WTC11 (cell line): ENCODE results near the gene IL17RC. TPM values are rescaled to one million over a fixed set of nuclear protein-coding genes. Genes with fewer than 3 reads are reported as not detected.

ENCODE experiments used
- ATAC-seq: fragments of 200-7000 bp; cut with Tn5 transposase; 2 replicates; pipeline ENCODE4 v1.10.0; 2021; ENCODE audit warnings: mild to moderate bottlenecking, moderate library complexity
- CTCF ChIA-PET: fragments of 300-600 bp; sonication (Branson Sonifier 250); formaldehyde crosslinking; loops from one replicate; lab custom pipeline; 2021; ENCODE audit warnings: antibody characterized with exemption; lab: Charles Lee
- POLR2A ChIA-PET: fragments of 350-600 bp; sonication (Branson Sonifier 250); formaldehyde crosslinking; loops from one replicate; lab custom pipeline; 2021; ENCODE audit warnings: antibody characterized with exemption; lab: Charles Lee
- DNase-seq: peaks from one replicate; pipeline ENCODE4 v3.0.0; 2021; ENCODE audit warnings: low spot score
- H3K27ac Mint-ChIP-seq: 2 replicates; pipeline ENCODE4 v1.8.0; 2021; ENCODE audit warnings: mixed read lengths
- H3K27me3 Mint-ChIP-seq: 2 replicates; pipeline ENCODE4 v1.8.0; 2021; ENCODE audit warnings: low read depth, mild to moderate bottlenecking, moderate library complexity, mixed read lengths
- H3K36me3 Mint-ChIP-seq: 2 replicates; pipeline ENCODE4 v1.8.0; 2021; ENCODE audit warnings: mixed read lengths
- H3K4me1 Mint-ChIP-seq: 2 replicates; pipeline ENCODE4 v1.8.0; 2022; ENCODE audit warnings: mixed read lengths
- H3K4me3 Mint-ChIP-seq: 2 replicates; pipeline ENCODE4 v1.8.0; 2021; ENCODE audit warnings: mild to moderate bottlenecking, moderate library complexity, mixed read lengths
- H3K9me3 Mint-ChIP-seq: 2 replicates; pipeline ENCODE4 v1.8.0; 2021; ENCODE audit warnings: mixed read lengths
- E2F5 ChIP-seq: sonication (generic); formaldehyde crosslinking; IDR thresholded peaks from 2 replicates; pipeline ENCODE4 v1.8.1; 2022; ENCODE audit warnings: mild to moderate bottlenecking, moderate library complexity, missing genetic modification reagents
- JUN ChIP-seq: sonication (generic); formaldehyde crosslinking; IDR thresholded peaks from 2 replicates; pipeline ENCODE4 v1.8.0; 2023; ENCODE audit warnings: mild to moderate bottlenecking, missing genetic modification reagents
- NFYB ChIP-seq: sonication (generic); formaldehyde crosslinking; conservative IDR thresholded peaks from 2 replicates; pipeline ENCODE4 v1.8.0; 2022; ENCODE audit warnings: low read depth, missing genetic modification reagents
- NR1H2 ChIP-seq: sonication (generic); formaldehyde crosslinking; IDR thresholded peaks from 2 replicates; pipeline ENCODE4 v1.9.0; 2021; ENCODE audit warnings: mild to moderate bottlenecking, moderate library complexity, missing genetic modification reagents
- USF2 ChIP-seq: sonication (generic); formaldehyde crosslinking; IDR thresholded peaks from 2 replicates; pipeline ENCODE4 v1.8.1; 2023; ENCODE audit warnings: mild to moderate bottlenecking, missing genetic modification reagents, moderate library complexity
- ZNF512 ChIP-seq: sonication (generic); formaldehyde crosslinking; IDR thresholded peaks from 2 replicates; pipeline ENCODE4 v1.8.1; 2022; ENCODE audit warnings: missing genetic modification reagents, borderline replicate concordance
- ZNF671 ChIP-seq: fragments of 250-450 bp; sonication (Bioruptor Pico); IDR thresholded peaks from 2 replicates; pipeline ENCODE4 v1.8.0; 2021; ENCODE audit warnings: mild to moderate bottlenecking
- total RNA-seq: library from RNA; stranded (reverse); gene quantifications from 3 replicates; pipeline ENCODE4 v1.2.3, GENCODE V29; 2021
- TF ChIP-seq, protein P1 (sequence below): fragments of 250-450 bp; sonication (Bioruptor Pico); IDR thresholded peaks from 2 replicates; pipeline ENCODE4 v1.9.0; 2021; ENCODE audit warnings: mild to moderate bottlenecking
- TF ChIP-seq, protein P2 (sequence below): sonication (generic); formaldehyde crosslinking; conservative IDR thresholded peaks from 2 replicates; pipeline ENCODE4 v1.8.1; 2022; ENCODE audit warnings: mild to moderate bottlenecking, missing genetic modification reagents
- TF ChIP-seq, protein P3 (sequence below): fragments of 250-450 bp; sonication (Bioruptor Pico); IDR thresholded peaks from 2 replicates; pipeline ENCODE4 v1.8.0; 2021; ENCODE audit warnings: mild to moderate bottlenecking

Gene IL17RC
- total RNA-seq, 1 experiment from 2014 or later: 10.1 TPM

GRCh38 chr3:9944271-9944670, 27.4 kb downstream of the IL17RC start:
- no peaks in the 10 kb centered on the region; the same call in 1 of the 2 replicates for H3K27me3 Mint-ChIP-seq
- no peak for ATAC-seq

DNA sequence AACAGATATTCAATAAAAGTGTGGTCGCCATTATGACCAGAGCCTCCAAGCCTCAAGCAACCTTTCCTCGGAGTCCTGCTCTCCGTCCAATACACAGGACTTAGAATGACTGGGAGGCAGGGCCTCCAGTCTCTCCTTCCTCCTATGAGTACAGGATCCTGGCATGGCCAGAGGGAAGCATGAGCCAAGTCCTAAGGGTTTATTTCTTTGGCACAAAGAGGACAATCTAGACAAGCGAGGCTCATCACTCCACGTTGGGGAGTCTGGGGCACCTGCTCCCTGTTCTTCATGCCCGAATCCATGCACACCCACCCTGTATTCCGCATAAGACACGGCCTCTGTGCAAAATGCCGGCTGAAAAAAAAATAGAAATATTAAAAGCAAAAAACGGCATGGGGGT, 28.5 kb downstream of the IL17RC start:
- no peak for TF ChIP-seq NFYB (CRISPR knock-in tag)
- no peak for TF ChIP-seq ZNF671 (CRISPR knock-in tag)
- no peak for TF ChIP-seq USF2 (CRISPR knock-in tag)
- TF ChIP-seq, protein P1, sequence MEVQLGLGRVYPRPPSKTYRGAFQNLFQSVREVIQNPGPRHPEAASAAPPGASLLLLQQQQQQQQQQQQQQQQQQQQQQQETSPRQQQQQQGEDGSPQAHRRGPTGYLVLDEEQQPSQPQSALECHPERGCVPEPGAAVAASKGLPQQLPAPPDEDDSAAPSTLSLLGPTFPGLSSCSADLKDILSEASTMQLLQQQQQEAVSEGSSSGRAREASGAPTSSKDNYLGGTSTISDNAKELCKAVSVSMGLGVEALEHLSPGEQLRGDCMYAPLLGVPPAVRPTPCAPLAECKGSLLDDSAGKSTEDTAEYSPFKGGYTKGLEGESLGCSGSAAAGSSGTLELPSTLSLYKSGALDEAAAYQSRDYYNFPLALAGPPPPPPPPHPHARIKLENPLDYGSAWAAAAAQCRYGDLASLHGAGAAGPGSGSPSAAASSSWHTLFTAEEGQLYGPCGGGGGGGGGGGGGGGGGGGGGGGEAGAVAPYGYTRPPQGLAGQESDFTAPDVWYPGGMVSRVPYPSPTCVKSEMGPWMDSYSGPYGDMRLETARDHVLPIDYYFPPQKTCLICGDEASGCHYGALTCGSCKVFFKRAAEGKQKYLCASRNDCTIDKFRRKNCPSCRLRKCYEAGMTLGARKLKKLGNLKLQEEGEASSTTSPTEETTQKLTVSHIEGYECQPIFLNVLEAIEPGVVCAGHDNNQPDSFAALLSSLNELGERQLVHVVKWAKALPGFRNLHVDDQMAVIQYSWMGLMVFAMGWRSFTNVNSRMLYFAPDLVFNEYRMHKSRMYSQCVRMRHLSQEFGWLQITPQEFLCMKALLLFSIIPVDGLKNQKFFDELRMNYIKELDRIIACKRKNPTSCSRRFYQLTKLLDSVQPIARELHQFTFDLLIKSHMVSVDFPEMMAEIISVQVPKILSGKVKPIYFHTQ (CRISPR knock-in tag): no peak
- no peak for TF ChIP-seq JUN (CRISPR knock-in tag)
- CTCF ChIA-PET: interaction anchor here (0.9 to 4.5 kb wide), 5 partner anchors 10 to 153 kb away, joined by 5 to 143 read pairs (median 22); partner anchors contain the start of genes ARPC4, CRELD1 and TADA3
- DNase-seq (no peak), ATAC-seq (no peak)
- H3K27me3 Mint-ChIP-seq: no peaks in the 10 kb centered on the region; the same call in 1 of the 2 replicates
- POLR2A ChIA-PET: interaction anchor here (0.7 to 2.0 kb wide), 2 partner anchors 10 to 12 kb away, joined by 6 to 35 read pairs; partner anchors contain the start of gene CRELD1
- peaks cover 3% of the 10 kb centered on the region; the same call in 1 of the 2 replicates for H3K9me3 Mint-ChIP-seq
- H3K27ac Mint-ChIP-seq: no peak overlapping the region
- H3K4me3 Mint-ChIP-seq: peak overlapping the region; percentile 78
- peaks cover 11% of the 10 kb centered on the region for H3K36me3 Mint-ChIP-seq
- peaks cover 2% of the 10 kb centered on the region; the same call in 1 of the 2 replicates for H3K4me1 Mint-ChIP-seq

More at GRCh38 chr3:9944271-9944670, 27.4 kb downstream of the IL17RC start:
- ChIA-PET POLR2A (no interaction called here), CTCF (interaction anchor here (1.1 to 3.8 kb wide), 2 partner anchors 12 to 217 kb away, joined by 3 to 23 read pairs; partner anchors contain the start of gene CRELD1)
- peaks cover 2% of the 10 kb centered on the region; the same call in 1 of the 2 replicates for H3K4me1 Mint-ChIP-seq
- TF ChIP-seq, protein P2, sequence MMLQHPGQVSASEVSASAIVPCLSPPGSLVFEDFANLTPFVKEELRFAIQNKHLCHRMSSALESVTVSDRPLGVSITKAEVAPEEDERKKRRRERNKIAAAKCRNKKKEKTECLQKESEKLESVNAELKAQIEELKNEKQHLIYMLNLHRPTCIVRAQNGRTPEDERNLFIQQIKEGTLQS (CRISPR knock-in tag): no peak
- TF ChIP-seq NR1H2: no peak
- no peak for TF ChIP-seq E2F5 (CRISPR knock-in tag)
- TF ChIP-seq ZNF512 (CRISPR knock-in tag): no peak
- TF ChIP-seq, protein P3, sequence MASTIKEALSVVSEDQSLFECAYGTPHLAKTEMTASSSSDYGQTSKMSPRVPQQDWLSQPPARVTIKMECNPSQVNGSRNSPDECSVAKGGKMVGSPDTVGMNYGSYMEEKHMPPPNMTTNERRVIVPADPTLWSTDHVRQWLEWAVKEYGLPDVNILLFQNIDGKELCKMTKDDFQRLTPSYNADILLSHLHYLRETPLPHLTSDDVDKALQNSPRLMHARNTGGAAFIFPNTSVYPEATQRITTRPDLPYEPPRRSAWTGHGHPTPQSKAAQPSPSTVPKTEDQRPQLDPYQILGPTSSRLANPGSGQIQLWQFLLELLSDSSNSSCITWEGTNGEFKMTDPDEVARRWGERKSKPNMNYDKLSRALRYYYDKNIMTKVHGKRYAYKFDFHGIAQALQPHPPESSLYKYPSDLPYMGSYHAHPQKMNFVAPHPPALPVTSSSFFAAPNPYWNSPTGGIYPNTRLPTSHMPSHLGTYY: no peak
- H3K4me3 Mint-ChIP-seq: no peak overlapping the region
- peaks cover 10% of the 10 kb centered on the region for H3K36me3 Mint-ChIP-seq
- peaks cover 3% of the 10 kb centered on the region; the same call in 1 of the 2 replicates for H3K9me3 Mint-ChIP-seq
- H3K27ac Mint-ChIP-seq: no peak overlapping the region
- DNase-seq: no peak
